Measurements from ENCODE around the gene ARMC12.

DNA sequence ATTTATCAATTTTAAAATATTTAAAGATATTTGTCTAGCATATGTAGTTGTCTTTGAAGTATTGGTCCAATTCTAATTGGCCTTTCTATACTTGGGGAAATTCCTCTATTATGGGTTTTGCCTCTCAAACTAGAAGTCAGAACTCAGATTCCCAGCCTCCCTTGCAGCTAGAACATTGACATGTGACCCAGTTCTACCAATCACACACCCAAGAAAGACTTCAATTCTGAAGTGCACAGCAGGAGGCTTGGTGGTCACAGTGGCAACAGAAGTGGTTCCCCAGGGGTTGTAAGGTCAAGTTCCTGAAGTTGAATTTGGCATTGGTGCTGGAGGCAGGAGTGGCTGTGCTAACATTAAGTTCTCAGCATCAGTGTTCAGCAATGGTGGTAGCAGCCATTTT lies 33.3 kb upstream of the ARMC12 start:
- TF ChIP-seq, protein P1, sequence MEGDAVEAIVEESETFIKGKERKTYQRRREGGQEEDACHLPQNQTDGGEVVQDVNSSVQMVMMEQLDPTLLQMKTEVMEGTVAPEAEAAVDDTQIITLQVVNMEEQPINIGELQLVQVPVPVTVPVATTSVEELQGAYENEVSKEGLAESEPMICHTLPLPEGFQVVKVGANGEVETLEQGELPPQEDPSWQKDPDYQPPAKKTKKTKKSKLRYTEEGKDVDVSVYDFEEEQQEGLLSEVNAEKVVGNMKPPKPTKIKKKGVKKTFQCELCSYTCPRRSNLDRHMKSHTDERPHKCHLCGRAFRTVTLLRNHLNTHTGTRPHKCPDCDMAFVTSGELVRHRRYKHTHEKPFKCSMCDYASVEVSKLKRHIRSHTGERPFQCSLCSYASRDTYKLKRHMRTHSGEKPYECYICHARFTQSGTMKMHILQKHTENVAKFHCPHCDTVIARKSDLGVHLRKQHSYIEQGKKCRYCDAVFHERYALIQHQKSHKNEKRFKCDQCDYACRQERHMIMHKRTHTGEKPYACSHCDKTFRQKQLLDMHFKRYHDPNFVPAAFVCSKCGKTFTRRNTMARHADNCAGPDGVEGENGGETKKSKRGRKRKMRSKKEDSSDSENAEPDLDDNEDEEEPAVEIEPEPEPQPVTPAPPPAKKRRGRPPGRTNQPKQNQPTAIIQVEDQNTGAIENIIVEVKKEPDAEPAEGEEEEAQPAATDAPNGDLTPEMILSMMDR (IDR thresholded peaks at IDR 0.05; ENCODE audit: insufficient read depth, low read length): no peak
- TF ChIP-seq POLR2AphosphoS5 (IDR thresholded peaks at IDR 0.05; ENCODE audit: low read depth): no peak
- TF ChIP-seq, protein P2, sequence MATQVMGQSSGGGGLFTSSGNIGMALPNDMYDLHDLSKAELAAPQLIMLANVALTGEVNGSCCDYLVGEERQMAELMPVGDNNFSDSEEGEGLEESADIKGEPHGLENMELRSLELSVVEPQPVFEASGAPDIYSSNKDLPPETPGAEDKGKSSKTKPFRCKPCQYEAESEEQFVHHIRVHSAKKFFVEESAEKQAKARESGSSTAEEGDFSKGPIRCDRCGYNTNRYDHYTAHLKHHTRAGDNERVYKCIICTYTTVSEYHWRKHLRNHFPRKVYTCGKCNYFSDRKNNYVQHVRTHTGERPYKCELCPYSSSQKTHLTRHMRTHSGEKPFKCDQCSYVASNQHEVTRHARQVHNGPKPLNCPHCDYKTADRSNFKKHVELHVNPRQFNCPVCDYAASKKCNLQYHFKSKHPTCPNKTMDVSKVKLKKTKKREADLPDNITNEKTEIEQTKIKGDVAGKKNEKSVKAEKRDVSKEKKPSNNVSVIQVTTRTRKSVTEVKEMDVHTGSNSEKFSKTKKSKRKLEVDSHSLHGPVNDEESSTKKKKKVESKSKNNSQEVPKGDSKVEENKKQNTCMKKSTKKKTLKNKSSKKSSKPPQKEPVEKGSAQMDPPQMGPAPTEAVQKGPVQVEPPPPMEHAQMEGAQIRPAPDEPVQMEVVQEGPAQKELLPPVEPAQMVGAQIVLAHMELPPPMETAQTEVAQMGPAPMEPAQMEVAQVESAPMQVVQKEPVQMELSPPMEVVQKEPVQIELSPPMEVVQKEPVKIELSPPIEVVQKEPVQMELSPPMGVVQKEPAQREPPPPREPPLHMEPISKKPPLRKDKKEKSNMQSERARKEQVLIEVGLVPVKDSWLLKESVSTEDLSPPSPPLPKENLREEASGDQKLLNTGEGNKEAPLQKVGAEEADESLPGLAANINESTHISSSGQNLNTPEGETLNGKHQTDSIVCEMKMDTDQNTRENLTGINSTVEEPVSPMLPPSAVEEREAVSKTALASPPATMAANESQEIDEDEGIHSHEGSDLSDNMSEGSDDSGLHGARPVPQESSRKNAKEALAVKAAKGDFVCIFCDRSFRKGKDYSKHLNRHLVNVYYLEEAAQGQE (IDR thresholded peaks at IDR 0.05; ENCODE audit: insufficient replicate concordance, low read depth): no peak
